Testis (tissue), 3 donors: ENCODE data around the gene INIP. TPM values are rescaled to one million over a fixed set of nuclear protein-coding genes. Genes with fewer than 3 reads are reported as not detected.

Source experiments
- DNase-seq: peaks from one replicate; pipeline ENCODE4 v3.0.0-alpha.2; 2019
- H3K27ac ChIP-seq, 2 donors: fragments of 200-600 bp; sonication (generic); one replicate each; pipeline ENCODE4 v1.5.1; 2019
- H3K27me3 ChIP-seq: fragments of 200-600 bp; sonication (generic); one replicate; pipeline ENCODE4 v1.5.1; 2019
- H3K36me3 ChIP-seq: fragments of 200-600 bp; sonication (generic); one replicate; pipeline ENCODE4 v1.5.1; 2017; ENCODE audit warnings: low read depth; ENCODE audit errors: missing control alignments
- H3K4me1 ChIP-seq: fragments of 200-600 bp; sonication (generic); one replicate; pipeline ENCODE4 v1.5.1; 2019
- H3K4me3 ChIP-seq, 2 donors: fragments of 200-600 bp; sonication (generic); one replicate each; pipeline ENCODE4 v1.5.1; 2017 to 2019
- H3K9me3 ChIP-seq: fragments of 200-600 bp; sonication (generic); one replicate; pipeline ENCODE4 v1.5.1; 2017
- POLR2A ChIP-seq: fragments of 450-650 bp; IDR thresholded peaks from one replicate; pipeline ENCODE4 v1.6.1; 2017; ENCODE audit warnings: antibody characterized with exemption, mild to moderate bottlenecking, moderate library complexity
- WGBS, 2 donors: methylation state at CpG; one replicate each; pipeline ENCODE4 v1.1.5; 2018; 5-methylcytosine and 5-hydroxymethylcytosine counted together
- intact Hi-C: fragments of 100-400 bp; cut with DNase I; formaldehyde crosslinking; loops from one replicate; pipeline ENCODE4 v1.15.1; 2023; ENCODE audit warnings: low total_unique reads
- polyA plus RNA-seq: library from polyadenylated mRNA; stranded (reverse); fragments of 350-450 nt; fragmentation: Illumina TruSeq; extraction: RNeasy Lipid Tissue Mini Kit (QIAGEN cat#74804); gene quantifications from one replicate; pipeline ENCODE4 v1.2.3, GENCODE V29; 2014; ENCODE audit warnings: low read depth, low replicate concordance; ENCODE audit not compliant: insufficient read depth
- total RNA-seq, 2 donors: library from RNA; depleted of rRNA; stranded (reverse); fragments of >200 nt; gene quantifications; one replicate each; pipeline ENCODE4 v1.2.3, GENCODE V29; 2016
- TF ChIP-seq, protein P1 (sequence below), 3 experiments: fragments of 450-650 bp in 2 of 3; fragments of 200-600 bp in 1 of 3; sonication (generic) in 1 of 3; IDR thresholded peaks; one replicate each; pipeline ENCODE4 v1.5.1; 2016 to 2019; ENCODE audit warnings: antibody characterized with exemption in 3 of 3, mild to moderate bottlenecking in 2 of 3, moderate library complexity in 1 of 3

INIP gene
- total and polyA plus RNA-seq, 3 donors from 2014 or later: 16.1 to 21.7 (median 18.5) TPM

DNA sequence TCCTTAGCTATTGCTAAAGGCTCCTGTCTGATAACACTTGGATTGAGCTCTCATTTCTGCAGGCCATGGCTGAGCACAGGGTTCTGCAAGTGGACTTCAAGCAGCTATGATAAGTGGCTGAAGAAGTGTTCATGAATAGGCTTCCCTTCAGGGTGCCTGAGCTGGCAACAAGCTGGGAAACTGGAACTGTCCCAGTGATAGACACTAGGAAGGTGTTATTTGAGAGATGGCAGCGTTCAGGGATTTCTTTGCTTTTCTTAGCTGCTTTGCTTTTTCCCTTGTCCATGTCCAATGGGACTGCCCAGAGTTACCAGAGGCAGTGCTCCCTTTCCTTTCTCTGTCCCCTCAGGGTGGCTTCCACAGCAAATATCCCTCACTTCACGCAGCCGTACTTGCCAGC is 75.8 kb downstream of the INIP start:
- intact Hi-C loops: no loop called here
- H3K27ac ChIP-seq: no peak overlapping the region
- no peaks in the 10 kb centered on the region for H3K9me3 ChIP-seq
- no peaks in the 10 kb centered on the region for H3K36me3 ChIP-seq
- no peaks in the 10 kb centered on the region for H3K4me1 ChIP-seq
- H3K4me3 ChIP-seq: no peak overlapping the region
- no peak for DNase-seq
- 92 to 94% methylated on average over 3 of the region's 3 CpGs for WGBS, 2 donors
- H3K27me3 ChIP-seq: no peaks in the 10 kb centered on the region
- TF ChIP-seq, protein P1, sequence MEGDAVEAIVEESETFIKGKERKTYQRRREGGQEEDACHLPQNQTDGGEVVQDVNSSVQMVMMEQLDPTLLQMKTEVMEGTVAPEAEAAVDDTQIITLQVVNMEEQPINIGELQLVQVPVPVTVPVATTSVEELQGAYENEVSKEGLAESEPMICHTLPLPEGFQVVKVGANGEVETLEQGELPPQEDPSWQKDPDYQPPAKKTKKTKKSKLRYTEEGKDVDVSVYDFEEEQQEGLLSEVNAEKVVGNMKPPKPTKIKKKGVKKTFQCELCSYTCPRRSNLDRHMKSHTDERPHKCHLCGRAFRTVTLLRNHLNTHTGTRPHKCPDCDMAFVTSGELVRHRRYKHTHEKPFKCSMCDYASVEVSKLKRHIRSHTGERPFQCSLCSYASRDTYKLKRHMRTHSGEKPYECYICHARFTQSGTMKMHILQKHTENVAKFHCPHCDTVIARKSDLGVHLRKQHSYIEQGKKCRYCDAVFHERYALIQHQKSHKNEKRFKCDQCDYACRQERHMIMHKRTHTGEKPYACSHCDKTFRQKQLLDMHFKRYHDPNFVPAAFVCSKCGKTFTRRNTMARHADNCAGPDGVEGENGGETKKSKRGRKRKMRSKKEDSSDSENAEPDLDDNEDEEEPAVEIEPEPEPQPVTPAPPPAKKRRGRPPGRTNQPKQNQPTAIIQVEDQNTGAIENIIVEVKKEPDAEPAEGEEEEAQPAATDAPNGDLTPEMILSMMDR (IDR thresholded peaks at IDR 0.05): no peak
- no peak for TF ChIP-seq POLR2A

DNA sequence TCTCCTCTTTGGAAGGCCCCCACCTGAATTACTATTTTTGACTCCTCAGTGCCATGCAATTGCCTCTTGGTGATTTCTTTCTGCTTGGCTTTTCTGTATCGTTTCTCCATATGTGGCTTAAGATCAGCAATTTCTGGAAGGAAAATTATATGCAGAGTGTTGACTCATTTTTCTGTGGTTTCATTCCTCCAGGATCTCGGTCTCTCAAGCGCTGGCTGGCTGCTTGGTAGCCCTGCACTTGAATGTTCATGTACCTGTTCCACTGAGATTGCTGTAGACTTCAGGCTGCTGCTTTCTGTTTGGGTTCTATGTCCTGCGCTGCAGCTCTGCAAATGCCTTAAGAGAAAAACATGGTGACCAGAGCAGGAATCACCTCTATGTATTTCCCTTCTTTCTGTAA is 77.6 kb downstream of the INIP start:
- no peak for DNase-seq
- Histone ChIP-seq H3K27ac (no peak overlapping the region), H3K4me3 (no peak overlapping the region), H3K9me3 (no peaks in the 10 kb centered on the region), H3K36me3 (no peaks in the 10 kb centered on the region), H3K4me1 (no peaks in the 10 kb centered on the region), H3K27me3 (no peaks in the 10 kb centered on the region)
- intact Hi-C loops: no loop called here
- 94 to 98% methylated on average over 4 of the region's 4 CpGs for WGBS, 2 donors
- TF ChIP-seq POLR2A: no peak

Other genes with a start within 250 kb of the INIP start
- gene KIAA1958, start 231.3 kb downstream of the INIP start, total RNA-seq: 10 to 100 TPM; 66.5 to 74.8 TPM
- gene KIAA1958, start 231.3 kb downstream of the INIP start, polyA plus RNA-seq: 14.5 TPM
- gene SNX30, start 32.6 kb upstream of the INIP start, total RNA-seq: 10 to 100 TPM; 34.1 to 34.2 TPM
- 26.3 TPM for gene SNX30, start 32.6 kb upstream of the INIP start, polyA plus RNA-seq
- gene SLC46A2, start 172.8 kb upstream of the INIP start, total RNA-seq: 1 to 10 TPM; 1.4 to 2.4 TPM
- gene SLC46A2, start 172.8 kb upstream of the INIP start, polyA plus RNA-seq: 1.9 TPM